Fibroblast of pulmonary artery (primary cell): Measurements from ENCODE around the gene PSMD11.
"Not testable (repeated sequence)": the region's sequence is repeated elsewhere in the genome, so short reads cannot be mapped to it uniquely, and the experiment has no call there.

Experiments
- DNase-seq: peaks from one replicate; pipeline ENCODE4 v3.0.0-alpha.2; 2010; ENCODE audit warnings: low read depth
- H3K4me3 ChIP-seq: replicated peaks from 2 replicates; pipeline ENCODE4 v1.5.1; 2011; ENCODE audit warnings: low read depth, mild to moderate bottlenecking, control low read depth, low read length, moderate library complexity
- CTCF ChIP-seq: IDR thresholded peaks from 2 replicates; pipeline ENCODE4 v1.5.1; 2011; ENCODE audit warnings: mild to moderate bottlenecking, control low read depth, low read length, inconsistent platforms; ENCODE audit errors: missing control alignments

PSMD11 gene

GRCh38 chr17:32441886-32442285, 2.4 kb upstream of the PSMD11 start:
- no peak overlapping the region for H3K4me3 ChIP-seq
- TF ChIP-seq CTCF: no peak
- no peak for DNase-seq

GRCh38 chr17:32443827-32444300, 446 bp upstream of the PSMD11 start:
- no peak for DNase-seq

GRCh38 chr17:32445074-32445415, 735 bp downstream of the PSMD11 start:
- DNase-seq: peak; percentile 57
- TF ChIP-seq CTCF: no peak

More at GRCh38 chr17:32443827-32444300, 446 bp upstream of the PSMD11 start:
- peak overlapping the region; percentile 90 for H3K4me3 ChIP-seq
- no peak for TF ChIP-seq CTCF

GRCh38 chr17:32445497-32445896, 1.2 kb downstream of the PSMD11 start:
- no peak for TF ChIP-seq CTCF
- no peak for DNase-seq
- peak overlapping the region; percentile 90 for H3K4me3 ChIP-seq

More at GRCh38 chr17:32445074-32445415, 735 bp downstream of the PSMD11 start:
- peak overlapping the region; percentile 90 for H3K4me3 ChIP-seq

- no peak for TF ChIP-seq CTCF
- peak overlapping the region; percentile 90 for H3K4me3 ChIP-seq
- peak; percentile 40 for DNase-seq
These were observed 1.7 kb downstream of the PSMD11 start for GRCh38 chr17:32445971-32446370.

- no peak for DNase-seq
- no peak for TF ChIP-seq CTCF
- H3K4me3 ChIP-seq: no peak overlapping the region
These were observed 2.6 kb downstream of the PSMD11 start for GRCh38 chr17:32446949-32447348.

- no peak for TF ChIP-seq CTCF
These were observed 5.7 kb downstream of the PSMD11 start for GRCh38 chr17:32449963-32450362.

GRCh38 chr17:32450379-32450778, 6.1 kb downstream of the PSMD11 start:
- DNase-seq, H3K4me3 ChIP-seq: not testable (repeated sequence)

More at GRCh38 chr17:32449963-32450362, 5.7 kb downstream of the PSMD11 start:
- H3K4me3 ChIP-seq: no peak overlapping the region
- DNase-seq: no peak
